GM21515 (cell line): ENCODE data around the gene SMIM35.
"Not testable (repeated sequence)": the region's sequence is repeated elsewhere in the genome, so short reads cannot be mapped to it uniquely, and the experiment has no call there.

Experiments
- ATAC-seq: cut with Tn5 transposase; IDR thresholded peaks from one replicate; pipeline ENCODE4 v1.9.1; 2021; ENCODE audit not compliant: unreplicated experiment

Gene SMIM35

DNA sequence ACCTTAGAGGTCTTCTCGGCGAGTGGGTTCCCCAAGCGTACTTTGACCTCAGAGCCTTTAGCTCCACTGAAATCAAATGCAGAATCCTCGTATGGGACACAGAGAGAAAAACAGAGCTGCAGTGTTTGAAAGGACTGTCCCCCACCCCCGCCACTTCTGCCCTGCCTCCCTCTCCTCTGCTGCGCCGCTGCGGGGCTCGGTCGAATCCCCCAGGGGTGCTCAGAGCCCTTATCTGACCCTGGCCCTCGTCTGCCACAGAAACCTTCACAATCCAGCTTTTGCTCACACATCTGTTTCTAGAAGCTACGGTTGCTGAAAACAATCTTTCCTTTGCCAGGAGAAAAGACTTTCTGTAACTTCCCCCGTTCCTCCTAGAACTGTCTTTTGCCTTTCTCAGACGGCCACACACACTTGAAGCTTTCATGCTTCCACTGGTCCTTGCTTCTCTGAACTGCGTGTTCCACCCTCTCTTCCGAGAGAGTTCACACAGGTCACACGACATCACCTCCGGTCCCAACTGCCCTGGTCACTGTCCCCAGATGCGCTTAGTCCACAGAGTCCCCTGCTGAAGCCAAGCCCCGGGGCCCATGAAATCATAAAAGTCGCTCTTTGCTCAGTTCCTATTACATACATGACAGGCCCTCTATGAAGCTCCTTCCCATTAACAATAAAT is 3.7 kb downstream of the SMIM35 start:
- no peak for ATAC-seq

DNA sequence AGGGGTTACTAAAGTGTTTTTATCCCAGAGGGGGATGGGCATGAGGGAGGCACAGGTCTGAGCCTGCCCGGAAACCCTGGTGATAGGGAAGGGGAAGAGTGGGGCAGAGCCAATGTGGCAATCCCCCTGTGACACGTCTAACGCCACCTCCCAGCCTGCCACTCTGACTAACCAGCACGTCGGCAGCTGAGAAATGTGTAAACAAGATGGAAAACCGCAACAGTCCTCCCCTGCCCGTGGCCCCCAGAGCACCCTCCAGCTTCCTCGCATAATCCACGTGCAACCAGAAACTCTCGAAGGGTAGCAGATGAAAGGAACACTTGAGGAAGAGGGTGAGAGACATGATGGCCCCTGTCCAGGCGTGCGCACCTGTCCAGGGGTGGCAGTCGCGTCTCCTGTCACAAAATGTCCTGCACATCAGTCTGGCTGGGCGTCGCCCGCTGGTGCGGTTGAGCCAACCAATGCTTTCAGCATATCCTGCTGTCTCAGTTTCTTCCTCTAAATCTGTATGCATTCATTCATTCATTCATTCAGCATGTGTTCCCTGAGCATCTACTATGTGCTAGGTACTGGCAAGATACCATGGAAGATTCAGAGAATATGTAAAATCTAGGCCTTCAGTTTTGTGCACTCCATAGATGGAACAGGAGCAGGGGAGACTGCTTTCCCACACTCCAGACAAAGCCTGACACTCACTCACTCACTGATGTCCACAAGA is 5.4 kb downstream of the SMIM35 start:
- ATAC-seq = no peak

DNA sequence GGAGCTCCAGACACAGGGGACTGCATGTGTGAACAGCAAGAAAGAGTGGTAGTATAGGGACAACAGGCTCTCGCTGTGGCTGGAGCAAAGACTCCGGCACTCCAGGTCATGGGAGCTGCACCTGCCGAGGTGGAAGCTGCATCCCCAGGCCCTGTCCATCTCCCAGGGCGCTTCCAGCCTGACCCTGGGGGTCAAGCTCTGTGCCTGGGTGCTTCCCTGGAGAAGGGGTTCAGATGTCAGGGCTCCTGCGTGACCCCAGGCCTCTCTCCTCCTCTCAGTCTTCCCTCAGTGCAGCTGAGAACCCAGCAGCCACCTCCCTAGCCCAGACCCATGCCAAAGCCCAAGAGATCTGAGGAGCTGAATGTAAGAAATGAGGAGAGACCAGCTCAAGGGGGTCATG is 6.5 kb downstream of the SMIM35 start:
- ATAC-seq = no peak

DNA sequence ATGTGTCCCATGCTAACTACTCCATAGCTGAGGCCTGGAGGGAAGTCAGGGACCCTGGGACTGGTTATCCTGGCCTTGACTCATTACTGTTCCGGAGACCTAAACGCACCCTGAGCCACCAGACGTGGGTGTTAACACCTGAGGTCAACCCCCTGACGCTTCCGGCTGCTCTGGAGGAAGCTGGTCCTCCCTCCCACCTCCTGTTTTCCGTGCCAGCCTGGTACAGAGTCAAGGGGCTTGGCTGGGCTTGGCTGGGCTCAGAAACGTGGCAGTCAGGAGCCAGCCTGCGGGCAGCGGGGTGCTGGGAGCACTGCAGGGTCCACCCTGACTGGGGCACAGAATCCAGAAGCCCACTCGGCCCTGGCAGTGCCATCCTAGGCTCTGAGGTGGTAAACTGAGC is 7.3 kb downstream of the SMIM35 start:
- no peak for ATAC-seq

DNA sequence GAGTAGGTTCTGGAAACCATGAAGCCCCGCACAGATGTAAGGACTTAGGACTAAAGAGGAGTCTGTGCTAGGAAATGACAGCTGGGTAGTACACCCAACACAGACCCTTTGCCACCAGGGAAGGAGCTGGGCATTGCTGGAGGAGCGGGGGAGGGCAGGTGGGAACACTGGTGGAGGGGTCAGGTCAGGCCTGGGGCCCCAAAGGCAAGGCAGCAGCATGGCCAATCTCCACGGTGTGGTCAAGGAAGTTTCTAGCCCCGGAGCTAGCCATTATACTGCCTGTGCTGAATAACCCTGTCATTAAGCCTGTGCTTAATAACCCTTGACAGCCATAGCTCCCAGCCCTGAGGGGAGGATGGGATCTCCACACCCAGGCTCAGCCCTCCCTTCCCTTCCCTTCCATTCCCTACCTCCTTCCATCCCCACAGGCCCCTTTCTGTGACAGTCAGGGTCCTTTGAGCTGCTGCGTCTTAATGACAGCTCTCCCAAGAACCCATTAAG is 7.8 kb downstream of the SMIM35 start:
- no peak for ATAC-seq

DNA sequence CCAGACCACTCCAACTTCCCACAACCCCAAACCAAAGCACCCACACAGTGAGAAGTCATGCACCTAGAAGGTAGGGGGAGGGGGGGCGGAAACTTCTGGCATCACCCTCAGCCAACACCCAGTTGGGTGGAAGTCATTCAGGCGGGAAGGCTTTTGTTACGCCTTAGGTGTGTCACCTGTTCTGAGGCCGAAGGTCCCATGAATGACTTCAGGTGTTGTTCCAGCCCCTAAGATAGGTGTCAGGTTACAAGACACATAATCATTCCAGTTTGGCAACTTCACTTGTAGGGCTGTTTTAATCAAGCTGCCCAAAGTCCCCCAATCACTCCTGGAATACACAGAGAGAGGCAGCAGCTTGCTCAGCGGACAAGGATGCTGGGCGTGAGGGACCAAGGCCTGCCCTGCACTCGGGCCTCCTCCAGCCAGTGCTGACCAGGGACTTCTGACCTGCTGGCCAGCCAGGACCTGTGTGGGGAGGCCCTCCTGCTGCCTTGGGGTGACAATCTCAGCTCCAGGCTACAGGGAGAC is 9.9 kb downstream of the SMIM35 start, which contains the start of gene TMPRSS4:
Gene TMPRSS4, plus strand, starts transcription at position 325 of the 528 bp plus-strand sequence. CDS start 225 bp downstream, outside the sequence.
- ATAC-seq = no peak

DNA sequence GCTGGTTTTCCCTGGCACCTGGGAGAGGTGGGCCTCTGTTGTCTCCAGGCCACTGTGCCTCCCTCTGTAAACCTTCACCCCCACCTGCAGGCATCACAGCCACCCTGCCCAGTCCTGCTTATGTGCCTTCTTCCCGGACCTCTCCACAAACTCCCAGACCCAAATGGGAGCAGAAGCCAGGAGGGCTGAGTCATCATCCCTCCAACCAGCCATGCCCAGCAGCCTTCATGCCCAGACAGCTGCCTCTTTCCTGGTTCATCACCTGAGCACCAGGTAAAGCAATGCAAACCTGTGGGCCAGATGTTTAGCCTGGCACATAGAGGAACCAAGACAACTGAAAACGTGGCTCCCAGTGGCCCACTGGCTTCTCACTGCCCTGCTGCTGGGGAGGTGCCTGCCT is 12.0 kb downstream of the SMIM35 start:
- ATAC-seq = no peak

DNA sequence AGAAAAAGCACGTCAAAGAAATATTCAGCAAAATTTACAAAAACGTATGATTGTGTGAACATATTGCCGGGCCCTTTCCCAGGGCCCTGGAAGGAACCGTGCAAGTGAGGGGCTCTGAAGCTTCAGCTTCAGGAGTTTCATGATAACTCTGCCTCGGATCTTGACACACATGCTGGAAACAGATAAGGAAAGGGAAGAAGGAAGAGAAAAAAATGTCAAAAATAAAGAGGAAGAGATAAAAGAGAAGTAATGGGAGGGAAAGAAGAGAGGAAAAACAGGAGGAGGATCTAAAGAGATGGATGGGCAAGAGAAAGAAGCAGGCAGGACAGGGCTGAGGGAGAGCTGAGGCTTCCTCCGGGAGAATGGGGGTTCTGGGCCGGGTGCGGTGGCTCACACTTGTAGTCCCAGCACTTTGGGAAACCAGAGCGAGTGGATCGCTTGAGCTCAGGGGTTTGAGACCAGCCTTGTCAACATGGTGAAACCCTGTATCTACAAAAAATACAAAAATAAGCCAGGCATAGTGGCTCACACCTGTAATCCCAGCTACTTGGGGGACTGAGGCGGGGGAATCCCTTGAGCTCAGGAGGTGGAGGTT is 12.6 kb downstream of the SMIM35 start:
- no peak for ATAC-seq

DNA sequence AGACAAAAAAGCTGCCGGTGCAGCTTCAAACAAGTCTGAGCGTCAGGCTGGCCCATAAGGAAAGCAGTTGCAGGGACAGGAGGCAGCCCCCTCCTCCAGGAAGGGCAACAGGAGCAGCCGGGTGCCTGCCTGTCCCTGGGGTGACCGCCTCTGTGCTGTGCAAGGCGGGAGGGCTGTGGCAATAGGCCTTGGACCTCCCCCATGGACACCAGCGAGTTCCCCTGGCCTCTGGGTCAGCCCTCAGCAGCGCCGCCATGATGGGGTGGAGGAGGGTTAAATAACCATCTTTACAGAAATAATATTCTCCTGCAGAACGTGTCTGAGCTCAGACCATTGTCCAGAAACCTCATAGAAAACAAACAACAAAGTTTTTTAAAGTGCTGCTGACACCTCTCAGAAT is 13.2 kb downstream of the SMIM35 start:
- no peak for ATAC-seq

DNA sequence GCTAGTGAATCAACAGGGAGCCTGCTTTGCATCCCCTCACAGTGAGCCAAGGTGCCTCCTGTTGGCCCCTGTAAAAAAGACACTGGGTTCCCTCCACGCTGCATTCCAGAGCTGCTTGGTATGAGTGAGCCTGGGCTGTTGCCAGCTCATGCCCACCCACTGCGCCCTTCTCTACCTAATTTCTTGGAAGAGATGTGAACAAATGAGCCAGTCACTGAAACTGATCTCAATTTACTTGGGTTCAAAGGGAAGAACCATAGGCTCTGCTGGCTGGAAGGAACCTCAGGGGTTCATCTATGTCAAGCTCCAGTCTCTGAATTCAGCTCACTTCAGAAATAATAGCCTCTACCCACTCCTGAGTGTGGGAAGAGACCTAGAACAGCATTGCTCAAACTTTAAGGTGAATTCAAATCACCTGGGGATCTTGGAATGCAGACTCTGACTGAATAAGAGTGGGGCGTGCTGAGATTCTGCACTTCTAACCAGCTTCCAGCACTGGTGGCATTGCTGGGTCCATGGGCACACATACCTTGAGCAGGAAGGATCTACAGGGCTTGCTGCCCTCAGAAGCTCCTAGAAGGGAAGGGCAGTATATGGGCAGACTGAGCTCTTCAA is 15.2 kb downstream of the SMIM35 start:
- no peak for ATAC-seq

DNA sequence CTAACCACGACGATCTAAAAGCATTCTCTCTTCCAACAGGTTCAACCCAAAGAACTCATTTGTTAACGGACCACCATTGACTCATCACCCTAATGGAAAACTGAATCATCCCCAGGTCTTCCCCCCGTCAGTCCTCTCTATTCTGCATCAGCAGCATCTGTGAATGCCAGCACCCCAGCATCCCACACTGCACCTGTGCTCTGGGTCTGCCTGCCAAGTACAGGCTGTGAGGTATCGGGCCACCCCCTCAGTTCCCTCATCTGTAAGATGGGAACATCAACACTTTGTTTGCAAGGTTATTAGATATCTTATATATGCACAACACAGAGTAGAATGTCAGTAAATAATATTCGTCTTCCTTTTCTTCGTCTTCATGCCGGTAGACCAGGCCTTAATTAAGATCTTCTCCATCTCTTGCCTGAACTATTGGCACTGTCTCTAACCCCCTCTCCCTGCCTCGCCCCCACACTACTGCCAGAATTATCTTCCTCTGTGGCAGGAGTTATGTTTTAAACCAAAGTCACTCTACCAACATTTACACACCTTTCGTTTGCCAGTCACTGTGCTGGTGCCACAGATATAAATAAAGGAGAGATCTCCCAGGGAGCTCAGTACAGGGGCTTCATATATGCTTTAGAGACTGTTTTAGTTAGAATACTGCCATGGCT is 17.7 kb downstream of the SMIM35 start:
- ATAC-seq = no peak

DNA sequence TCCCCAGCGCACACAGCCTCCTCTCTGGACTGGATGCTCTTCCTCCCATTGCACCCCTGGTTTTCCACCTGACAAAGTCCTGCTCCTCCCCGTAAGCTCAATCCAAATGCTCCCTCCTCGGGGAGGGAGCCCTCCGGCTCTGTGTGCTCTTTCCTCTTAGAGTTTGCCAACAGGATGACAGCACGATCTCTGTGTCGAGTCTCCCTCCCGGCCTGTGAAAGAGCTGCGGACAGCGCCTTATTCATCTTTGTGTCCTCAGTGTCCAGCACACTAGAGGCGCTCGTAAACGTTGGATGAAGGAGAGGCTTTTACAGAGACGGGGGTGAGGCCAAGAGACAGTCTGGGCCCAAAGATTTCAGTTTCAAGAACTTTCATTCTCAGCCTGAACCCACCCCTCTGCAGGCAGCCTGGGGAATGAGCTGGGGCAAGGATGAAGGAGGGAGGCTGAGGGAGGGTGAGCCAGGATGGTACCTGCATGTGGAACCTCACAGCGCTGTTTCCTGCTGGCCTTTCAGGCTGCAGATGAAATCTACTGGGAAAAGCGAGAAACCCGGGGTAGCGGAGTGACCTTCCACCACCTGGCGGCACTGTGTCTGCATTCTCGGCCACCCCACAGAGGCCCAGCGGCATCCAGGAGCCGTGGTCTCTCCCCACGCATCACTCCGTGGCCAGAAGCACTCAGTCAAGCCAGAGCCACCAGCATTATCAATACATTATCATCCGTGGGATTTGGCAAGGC is 18.4 kb downstream of the SMIM35 start:
- no peak for ATAC-seq

DNA sequence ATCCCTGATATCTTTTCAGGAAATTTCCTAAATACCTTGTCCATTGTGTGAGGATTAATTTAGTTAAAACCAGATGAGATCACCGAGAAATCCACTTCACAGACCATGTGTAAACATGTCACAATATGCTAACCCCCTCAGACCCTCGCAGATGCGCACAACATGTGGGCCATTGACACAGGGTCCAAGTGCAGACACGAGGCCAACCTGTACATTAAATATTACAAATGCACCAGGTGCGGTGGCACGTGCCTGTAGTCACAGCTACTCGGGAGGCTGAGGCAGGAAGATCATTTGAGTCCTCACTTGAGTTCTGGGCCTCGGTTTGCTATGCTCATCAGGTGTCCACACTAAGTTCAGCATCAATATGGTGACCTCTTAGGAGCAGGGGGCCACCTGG is 19.8 kb downstream of the SMIM35 start:
- no peak for ATAC-seq

DNA sequence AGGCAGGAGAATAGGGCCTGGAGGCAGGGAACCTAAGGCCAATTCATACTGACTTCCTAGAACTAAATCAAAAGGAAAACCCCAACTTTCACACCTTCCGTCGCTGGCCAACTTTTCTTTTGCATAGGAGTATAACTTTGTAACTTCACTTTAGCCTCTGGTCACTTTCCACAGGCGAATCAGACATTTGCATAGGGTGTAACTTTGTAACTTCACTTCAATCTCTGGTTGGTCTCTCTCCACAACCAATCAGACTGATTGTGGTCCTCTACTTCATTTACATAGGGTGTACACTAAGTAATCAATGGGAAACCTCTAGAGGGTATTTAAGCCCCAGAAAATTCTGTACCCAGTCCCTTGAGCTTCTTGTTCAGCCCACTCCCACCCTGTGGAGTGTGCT is 21.4 kb downstream of the SMIM35 start:
- ATAC-seq = no peak

DNA sequence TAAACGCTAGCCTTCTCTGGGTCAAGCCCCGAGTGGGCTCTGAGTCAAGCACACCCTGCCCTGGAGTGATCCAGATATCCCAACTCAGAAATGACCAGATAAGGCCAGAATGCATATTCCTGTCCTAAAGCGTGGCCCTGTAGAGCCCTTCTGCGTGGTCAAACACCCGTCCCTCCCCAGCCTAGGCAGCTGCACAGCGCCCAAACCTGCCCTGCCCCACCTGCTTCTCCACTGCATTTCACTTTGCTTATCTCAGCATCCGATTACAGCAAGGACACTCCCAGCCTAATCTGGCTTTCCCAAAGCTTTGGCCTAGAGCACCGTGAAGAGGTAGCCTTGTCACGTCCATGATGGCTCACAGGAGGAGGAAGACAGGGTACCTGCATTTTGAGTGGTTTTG is 21.8 kb downstream of the SMIM35 start:
- ATAC-seq = no peak

DNA sequence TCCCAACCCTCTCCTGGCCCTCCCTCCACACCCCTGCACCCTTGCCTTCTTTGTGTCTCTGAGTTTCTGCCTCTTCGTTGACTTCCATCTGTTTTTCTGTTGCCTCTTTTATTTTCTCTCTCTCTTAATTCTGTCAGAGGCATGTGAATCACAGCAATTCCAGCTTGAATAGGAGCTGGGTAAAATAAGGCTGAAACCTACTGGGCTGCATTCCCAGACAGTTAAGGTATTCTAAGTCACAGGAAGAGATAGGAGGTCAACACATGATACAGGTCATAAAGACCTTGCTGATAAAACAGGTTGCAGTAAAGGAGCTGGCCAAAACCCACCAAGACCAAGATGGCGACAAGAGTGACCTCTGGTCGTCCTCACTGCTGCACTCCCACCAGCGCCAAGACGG is 24.1 kb downstream of the SMIM35 start:
- ATAC-seq = not testable (repeated sequence)

DNA sequence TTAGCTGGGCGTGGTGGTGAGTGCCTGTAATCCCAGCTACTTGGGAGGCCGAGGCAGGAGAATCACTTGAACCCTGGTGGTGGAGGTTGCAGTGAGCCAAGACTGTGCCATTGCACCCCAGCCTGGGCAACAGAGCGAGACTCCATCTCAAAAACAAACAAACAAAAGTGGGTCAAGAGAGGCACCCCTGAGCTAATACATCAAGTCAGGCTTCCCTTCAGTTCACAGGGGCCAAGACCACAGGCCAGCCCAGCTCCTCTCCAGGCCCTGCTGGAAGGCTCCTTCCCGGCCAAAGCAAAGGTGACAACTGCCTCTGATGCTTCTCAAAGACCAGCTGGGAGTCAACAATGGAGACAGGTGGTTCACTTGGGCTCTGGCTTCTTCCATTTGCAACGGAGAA is 24.6 kb downstream of the SMIM35 start:
- ATAC-seq = not testable (repeated sequence)

DNA sequence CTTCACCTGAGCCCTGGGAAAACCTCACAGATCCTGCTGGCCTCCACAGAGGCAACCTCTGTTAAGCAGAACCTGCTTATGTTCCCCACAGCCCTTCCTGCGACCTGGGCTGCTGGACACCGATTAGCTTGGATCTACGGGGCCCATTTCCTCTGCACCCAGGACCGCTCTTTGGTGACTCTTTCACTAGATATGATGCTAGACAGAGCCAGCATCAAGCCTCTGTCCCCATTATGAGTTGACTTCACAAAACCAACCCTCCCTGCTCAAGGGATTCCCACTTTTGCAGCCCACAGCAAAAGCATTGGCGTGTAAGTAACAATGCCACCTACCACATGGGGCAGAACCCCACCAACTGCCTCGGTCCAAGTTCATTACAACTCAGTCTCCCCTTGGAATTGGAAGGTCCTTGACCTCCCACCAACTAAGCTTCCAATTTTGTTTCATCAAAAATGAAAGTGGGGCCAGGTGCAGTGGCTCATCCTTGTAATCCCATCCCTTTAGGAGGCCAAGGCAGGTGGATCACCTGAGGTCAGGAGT is 25.1 kb downstream of the SMIM35 start:
- no peak for ATAC-seq

DNA sequence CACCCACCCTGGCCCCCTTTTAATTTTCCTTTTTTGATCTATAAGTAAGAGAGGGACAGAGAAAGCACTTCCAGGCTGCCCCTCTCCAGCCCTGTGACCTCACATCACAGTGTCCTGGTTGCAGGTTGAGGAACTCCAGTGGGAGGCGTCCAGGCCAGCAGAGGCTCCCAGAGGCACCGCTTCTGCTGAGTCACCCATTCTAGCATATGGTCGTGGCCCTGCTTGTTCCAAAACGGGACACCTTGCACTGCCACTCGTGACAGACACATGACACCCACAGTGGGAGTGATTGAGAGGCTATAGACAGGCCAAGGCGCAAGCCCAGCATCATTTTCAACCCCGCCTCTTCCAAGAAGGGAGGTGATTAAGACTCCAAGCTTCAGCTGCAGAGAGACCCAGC is 25.9 kb downstream of the SMIM35 start:
- ATAC-seq = no peak

DNA sequence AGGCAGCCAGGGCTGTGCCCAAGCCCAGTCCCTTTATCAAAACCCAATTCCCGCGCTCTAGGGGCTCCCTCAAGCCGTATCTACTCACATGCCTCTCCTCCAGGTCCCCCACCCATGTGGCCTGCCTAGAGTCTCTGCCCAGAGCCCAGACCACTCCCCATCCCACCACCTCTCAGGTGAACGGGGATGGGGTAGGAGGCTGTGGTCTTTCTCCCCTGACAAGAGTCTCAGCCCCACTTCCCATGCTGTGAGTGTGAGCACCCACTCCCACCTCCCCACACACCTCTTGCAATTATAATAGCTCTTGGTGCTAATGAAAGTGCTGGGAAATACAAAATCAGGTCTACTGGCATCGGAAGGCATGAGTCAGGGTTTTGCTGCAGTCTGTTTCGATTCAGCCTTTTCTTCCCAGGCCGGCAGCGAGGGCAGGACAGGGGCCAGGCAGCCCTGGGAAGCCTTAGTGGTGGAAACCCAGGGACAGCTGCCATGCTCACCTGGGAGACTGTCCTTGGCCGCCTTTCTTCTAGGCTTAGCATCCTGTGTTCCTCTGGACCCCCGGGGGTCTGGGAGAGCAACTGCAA is 26.6 kb downstream of the SMIM35 start:
- ATAC-seq = no peak
